Inflammatory macrophage treated with lipopolysaccharide for 1 hour (primary cell): Measurements from ENCODE around the gene TRPV5.

Experiments used
- DNase-seq, 2 donors: peaks; one replicate each; pipeline ENCODE4 v3.0.0-alpha.2; 2020 to 2022

The TRPV5 gene

DNA sequence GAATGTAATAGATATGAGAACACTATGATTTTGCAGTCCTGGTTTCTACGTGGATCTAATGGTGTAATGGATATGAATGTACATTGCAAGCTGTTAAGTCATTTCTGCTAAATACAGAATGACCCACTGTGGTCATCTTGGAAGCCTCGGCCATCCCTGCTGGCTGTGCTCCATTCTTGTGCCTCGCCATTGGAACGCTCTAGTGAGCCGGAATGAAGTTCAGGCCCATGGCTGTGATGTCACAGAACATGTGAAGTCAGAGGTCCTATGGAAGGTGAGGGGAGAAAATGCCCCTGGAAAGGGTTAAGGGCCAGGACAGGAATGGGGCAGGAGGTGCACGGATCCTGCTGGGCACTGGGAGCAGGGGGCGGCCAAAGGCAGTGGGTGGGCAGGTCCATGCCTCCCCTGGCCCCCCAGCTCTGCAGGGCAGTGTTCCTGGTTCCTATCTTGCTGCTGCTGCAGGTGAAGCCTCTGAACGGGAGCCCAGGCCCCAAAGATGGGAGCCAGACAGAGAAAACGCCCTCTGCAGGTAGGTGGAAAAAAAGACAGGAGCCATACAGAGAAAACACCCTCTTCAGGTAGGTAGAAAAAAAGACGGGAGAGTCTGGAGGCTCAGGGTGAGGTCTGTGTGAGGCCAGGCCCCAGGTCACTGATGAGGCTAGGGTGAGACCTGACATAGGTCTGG lies 5.8 kb upstream of the TRPV5 start, which contains the start of gene LLCFC1:
Gene LLCFC1 (plus strand): TSS at position 259 of the 685 bp plus-strand sequence. CDS start 138 bp downstream, at position 397.
- DNase-seq, result no peak

DNA sequence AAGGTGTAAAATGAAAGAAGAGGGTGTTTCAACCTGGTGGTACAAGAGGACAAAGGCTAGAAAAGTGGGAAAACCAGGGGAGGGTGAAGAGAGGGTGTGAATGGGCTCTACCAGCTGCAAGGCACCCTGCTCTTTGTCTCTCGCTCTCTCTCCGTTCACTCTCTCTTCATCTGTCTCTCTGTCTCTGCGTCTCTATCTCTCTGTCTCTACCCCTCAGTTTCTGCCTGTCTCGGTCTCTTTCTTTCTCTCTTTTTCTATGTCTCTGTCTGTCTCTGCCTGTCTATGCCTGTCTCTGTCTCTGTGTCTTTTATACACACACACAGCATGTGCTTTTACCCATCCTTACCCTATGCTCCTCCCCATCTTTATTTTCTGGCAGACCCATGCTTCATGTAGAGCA lies 5.1 kb upstream of the TRPV5 start:
- DNase-seq, result no peak

DNA sequence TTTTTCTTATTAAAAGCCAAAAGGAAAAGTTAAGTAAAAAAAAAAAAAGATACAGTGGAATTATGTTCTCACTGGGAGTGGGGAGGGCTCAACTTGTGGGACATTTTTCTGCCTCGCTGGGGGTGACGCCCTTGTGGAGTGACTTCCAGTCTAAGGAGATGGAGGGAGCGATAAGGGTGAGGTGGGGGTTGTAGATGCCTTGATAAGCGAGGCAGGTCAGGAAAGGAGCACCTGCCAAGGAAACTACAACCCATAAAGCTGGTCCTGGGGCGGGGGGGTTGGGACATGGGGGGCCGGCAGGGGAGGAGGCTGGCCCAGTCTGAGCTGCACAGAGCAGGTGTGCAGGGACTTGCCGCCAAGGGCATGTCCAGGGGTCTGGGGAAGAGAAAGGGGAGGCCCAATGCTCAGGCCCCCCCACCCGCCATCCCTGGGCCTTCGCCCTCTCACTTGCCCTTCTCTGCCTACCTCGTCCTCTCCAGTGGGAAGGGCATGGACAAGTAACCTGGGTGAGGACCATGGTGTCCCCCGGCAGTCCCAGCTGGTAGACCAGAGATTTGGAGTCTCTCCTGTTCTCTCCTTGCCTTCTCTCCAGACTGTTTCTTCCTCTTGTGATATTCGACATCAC lies 2.5 kb upstream of the TRPV5 start:
- no peak for DNase-seq

DNA sequence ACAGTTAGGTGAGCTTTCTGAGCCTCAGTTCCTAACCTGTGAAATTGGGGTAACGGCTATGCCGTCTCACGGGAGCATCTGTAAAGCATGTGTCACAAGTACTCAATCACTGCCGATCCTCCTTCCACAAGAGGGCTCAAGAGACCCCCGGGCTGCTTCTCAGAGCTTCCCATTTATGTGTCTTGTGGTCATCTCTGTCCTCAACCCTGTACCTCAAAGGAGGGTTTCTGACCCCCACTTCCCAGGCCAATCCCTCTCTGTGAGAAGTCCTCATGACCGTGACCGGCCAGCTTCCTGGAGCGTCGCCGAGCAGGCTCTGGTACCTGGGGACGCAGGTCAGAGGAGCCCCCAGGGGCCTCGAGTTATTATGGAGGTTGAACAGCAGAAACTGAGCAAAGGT lies 510 bp upstream of the TRPV5 start:
- DNase-seq, result no peak

DNA sequence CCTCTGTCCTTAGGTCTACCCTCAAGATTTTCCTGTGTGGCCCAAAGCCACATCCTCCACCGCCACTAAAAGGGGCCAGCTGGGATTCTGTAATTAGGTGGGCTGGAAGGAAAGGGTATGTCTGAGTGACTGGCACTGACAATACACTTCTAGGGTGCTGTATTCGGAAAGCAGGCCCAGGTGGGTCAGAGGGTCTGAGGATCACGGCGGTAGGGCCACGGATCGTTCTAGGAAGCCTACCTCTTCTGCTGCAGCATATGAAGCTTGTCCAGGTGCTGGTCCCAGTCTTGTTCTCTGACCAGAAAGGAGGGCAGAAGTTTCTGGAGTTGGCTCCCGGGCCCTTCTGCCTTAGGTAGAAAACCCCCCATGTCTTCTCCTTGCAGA lies 462 bp downstream of the TRPV5 start:
- DNase-seq, result no peak

DNA sequence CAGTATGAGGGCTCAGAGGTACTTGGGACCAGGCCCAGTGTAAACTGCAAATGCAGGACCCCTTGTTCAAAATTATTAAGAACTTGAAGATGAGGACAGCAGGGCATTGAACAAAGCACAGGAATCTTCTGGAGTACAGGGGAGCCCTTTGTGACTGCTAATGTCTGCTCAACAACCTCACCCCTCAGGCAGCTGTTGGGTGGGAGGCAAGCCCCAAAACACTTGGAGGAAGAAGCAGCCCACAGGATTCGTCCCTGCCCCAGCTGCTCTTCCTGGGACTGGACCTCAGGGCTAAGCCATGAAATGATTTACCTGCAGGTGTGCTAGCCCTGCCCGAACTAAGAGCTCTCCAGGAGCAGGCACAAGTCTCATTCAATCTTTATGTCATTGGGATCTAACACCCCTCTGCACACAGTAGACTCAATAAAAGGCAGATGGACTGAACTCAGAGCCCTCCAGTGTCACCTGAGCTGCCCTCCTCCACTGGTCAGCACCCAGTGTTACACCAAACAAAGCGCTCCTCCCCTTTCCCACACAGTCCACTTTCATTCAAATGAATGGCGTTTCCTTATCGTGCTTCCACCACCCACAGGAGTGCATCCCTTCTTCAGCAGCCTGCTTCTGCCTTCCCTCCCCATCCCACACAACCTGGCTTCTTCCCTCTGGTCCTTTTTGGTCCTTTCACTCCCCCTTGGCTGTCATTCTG lies 1.0 kb downstream of the TRPV5 start:
- no peak for DNase-seq

DNA sequence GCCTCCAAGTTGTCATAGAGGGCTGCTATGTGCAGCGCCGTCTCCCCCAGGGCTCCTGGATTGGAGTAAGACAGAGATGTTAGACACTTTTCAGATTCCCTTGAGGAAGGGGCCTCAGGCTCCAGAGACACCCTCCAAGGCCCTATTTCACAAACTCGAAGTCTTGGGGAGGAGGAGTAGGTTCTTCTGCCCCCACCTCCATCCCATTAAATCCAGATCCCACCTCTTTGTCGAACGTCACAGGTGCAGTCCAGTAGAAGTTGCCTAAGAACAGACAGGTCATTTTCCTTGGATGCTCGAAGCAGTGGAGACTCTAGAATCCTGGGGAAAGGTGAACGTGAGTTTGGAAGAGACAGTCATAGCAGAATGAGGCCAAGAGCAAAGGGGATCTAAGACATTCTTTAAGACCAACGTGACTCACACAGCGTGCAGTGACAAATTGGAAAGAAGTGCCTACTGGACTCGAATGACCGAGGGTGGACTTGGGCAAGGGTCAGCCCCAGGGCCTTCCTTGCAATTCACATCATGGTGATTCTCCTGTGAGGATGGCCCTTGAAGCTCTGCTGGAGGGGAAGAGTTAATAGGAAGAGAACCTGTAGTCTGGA lies 3.3 kb downstream of the TRPV5 start:
- DNase-seq, result no peak

DNA sequence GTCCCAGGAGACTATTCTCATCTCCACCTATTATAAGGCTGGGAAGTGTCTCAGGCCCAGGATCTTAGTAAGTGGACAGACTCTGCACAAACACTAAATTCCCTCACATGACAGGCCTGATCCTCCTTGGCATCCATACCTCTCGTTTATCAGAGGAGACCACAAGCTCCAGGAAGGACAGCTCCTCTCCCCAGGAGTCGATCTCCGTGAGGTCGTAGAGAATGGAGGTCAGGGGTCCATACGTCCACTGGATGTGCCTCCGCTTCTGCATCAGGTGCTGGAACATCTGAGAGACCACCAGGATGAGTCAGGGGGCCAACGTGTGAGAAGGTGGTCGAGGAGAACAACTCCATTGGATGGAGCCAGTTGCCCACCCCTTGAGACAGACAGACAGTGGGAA lies 5.6 kb downstream of the TRPV5 start:
- no peak for DNase-seq

DNA sequence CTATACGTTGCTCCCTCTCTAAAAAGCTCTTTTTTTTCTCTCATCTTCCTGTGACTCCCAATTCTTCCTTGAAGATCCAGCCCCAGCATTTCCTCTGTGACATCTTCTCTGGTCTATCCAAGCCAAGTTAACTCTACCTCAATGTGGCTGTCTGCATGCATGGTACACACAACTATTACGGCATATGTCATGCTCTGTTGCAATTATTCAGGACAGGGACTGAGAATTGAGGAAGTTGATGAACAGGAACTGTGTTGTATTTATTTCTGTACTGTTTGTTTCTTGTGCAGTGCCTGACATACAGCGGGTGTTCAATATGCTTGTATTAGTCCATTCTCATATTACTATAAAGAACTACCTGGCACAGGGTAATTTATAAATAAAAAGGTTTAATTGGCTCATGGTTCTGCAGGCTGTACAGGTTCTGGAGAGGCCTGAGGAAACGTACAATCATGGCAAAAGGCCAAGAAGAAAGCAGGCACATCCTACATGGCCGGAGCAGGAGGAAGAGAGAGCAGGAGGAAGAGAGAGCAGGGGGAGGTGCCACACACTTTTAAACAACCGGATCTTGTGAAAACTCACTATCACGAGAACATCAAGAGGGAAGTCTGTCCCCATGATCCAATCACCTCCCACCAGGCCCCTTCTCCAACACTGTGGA lies 6.3 kb downstream of the TRPV5 start:
- peak; percentile 82 to 89 for DNase-seq

DNA sequence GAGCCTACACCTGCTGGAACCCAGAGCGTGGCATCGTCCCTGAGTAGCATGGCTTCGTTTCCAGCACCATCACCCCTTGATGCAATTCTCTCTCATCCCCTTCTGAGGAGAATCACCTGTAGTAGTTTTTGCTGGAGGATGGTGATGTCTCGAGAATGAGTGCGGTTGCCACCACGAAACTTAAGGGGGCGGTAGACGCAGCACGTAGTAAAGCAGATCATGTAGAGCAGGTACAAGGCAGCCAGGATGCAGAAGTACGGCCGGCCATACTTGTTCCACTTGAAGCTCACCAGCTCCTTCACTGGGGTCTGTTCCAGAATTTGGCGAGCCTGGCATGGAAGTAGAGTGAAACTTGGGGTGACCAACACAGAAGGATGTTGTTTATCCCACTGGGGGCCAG lies 8.1 kb downstream of the TRPV5 start:
- DNase-seq, result no peak

DNA sequence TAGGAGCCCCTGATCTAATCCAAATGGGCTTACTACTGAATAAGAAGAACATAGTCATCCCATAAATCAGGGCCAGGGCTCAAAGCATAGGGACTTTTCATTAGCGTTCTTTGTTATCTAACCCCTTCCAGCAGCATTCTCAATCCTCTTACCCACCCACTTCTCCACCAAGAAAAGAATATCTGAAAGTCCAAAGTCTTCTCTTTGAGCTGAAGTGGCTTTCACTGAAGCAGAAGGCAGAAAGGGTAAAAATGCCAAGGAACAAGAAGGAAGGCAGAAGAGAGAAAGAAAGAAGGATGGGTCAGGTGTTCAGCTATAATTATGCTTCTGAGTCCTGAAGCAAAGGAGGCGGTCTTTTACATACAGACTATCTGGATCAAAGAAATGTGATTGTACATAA lies 10.2 kb downstream of the TRPV5 start:
- no peak for DNase-seq

DNA sequence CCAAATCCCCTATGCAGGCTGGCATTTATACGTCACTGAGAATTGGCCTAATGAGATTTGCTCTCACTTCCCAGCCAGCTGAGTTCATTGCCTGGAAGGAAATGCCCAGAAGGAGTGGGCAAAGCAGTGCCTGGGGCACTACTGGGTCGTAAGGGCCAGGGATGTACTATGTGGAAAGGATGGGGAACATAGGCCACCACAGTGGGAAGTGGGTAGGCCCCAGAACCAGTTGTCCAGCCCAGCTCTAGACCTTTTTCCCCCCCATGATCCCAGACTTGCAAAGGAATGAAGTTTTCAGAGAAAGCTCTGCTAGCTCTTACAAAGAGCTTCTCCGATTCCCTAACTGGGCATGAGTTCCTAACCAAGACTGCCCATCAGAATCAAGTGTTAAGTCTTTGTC lies 13.9 kb downstream of the TRPV5 start:
- DNase-seq, result no peak

DNA sequence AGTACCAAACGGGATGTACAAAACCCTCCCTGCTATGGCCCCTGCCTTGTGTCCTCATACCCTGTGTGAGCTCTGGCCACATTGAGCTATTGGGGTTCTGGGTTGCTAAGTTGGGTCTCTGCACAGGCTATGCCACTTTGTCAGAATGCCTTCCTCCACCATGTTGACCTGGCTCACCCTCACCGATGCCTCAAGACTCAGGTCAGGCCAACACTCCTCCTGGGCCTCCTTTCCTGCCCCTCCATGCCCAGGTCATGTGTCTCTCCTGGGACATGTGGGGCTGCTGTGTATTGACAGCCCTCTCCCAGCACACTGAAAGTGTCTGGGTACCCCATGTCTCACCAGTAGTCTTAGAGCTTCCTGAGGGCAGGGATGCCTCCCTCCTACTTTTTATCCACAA lies 14.6 kb downstream of the TRPV5 start:
- DNase-seq, result no peak

DNA sequence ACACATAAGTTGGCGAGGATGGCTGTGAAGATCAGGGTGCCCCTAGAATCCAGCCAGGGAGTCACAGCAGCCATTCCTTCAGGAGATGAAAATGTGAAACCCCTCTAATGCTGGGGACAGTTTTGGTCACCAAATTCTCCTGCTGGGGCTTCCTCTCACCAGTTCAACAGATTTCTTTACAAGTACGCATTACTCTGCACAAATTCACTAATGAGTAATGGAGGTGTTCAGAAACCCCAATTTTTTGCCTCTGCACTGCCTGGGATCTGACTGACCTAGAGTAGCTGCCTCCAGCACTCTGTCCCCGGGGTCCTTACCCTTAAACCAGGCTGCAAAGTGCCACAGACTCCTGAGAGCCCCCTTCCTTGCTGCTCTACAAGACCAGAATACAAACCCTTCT lies 16.1 kb downstream of the TRPV5 start:
- DNase-seq, result no peak

DNA sequence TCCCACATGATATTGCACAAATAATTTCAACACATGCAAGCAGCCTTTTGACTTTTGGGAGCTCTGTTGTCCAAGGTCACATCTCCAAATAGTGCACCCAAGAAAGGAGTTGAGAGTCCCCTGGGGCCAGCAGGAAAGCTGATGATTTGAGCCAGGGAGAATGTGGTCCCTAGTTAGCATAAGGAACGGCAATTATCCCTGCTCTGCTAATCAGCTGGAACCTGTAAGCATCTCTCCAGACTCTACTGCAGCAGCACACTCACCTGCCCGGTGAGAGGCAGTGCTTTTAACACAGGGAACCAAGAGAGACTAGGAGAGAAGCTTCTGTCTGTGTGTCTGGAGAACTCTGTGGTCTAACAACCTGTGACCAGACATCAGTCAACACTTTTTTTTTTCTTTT lies 17.0 kb downstream of the TRPV5 start:
- DNase-seq, result no peak

DNA sequence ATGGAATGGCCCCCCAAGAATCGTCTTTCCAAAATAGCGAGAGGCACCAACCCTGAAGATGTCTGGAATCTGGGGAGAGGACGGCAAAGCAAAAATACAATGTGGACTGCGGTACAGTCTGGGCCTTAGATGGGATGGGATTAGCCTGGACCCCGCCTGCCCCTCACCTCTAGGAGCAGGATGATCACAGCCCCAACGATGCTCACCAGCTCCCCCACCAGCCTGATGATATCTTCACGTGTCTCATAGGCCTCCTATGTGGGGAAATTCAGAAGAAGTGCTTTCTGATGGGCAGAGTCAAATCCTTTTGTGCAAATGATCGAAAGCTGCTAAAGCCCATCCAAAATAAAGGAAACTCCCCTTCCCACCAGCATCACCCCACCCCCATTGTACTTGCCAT lies 18.2 kb downstream of the TRPV5 start:
- DNase-seq, result no peak

DNA sequence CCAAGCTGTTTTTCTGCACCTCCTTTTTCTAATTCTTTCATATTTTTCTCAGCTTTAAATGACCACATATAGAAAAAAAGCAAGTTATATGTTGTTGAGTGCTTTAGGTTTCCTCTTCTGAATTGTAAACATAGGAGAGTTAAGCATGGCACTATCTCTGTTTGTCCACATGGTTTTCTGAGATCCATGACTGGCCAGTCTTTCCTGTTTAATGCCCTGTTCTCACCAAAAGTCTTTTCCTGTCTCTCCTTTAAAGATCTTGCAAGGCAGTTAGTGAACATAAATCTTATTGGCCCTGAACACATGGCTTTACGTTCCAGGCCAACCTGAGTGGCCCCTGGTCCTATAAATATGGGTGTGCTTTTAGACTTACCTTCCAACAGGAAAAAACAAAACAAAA lies 19.4 kb downstream of the TRPV5 start:
- no peak for DNase-seq

DNA sequence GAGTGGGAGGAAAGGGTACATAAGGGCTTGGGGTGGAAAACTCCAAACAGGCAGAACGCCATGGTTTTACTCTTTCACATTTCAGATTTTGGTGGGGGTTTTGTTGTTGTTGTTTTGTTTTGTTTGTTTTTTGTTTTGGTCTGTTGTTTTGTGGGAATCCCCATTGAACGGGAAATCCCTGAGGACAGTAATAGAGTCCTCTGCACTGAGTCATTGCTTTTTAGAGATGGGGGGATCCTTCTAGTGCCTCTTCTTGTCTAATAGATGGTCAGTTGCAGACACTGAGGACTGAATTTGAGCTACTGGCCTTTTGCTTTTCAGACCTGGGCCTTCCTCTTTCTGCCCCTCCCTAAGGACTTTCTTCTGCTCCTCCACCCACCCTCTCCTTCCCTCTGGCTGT lies 20.0 kb downstream of the TRPV5 start:
- peak; percentile 22 to 53 for DNase-seq

DNA sequence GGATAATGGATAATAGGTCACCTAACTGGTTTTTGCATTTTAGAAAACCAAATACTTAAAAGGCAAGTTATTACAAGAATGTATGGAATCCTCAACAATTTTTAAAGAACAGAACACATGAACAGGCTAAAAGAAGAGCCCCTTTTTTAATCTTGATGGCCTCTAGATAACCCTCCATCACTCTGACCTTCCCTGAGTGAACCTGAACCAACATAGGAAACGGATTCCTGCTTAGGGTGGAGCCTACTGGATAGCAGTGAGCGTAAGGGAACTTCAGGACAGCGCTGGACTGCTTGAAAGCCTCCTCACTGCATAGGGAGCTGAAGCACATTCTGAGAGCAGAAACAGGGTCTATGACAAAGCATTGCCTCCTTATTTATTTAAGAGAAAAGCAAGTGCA lies 20.5 kb downstream of the TRPV5 start:
- DNase-seq, result no peak

DNA sequence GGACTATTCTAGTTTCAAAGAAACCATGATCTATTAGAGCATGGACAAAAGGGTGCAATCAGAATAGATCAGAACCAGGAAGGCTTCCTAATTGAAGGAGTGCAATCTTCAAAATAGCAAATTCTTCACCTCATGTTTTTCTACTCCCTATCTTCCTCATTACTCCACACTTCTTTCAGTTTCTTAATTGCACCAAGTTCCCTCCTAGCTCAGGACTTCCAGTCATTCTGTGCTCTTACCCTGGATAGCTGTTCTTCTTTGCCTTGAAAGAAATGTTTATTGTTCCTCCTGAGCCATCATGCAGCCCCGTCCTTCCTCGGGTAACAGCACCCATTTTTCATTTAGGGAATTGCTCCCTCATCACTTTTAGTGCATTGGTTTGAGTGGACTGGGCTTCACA lies 23.1 kb downstream of the TRPV5 start:
- peak; percentile 30 to 38 for DNase-seq

DNA sequence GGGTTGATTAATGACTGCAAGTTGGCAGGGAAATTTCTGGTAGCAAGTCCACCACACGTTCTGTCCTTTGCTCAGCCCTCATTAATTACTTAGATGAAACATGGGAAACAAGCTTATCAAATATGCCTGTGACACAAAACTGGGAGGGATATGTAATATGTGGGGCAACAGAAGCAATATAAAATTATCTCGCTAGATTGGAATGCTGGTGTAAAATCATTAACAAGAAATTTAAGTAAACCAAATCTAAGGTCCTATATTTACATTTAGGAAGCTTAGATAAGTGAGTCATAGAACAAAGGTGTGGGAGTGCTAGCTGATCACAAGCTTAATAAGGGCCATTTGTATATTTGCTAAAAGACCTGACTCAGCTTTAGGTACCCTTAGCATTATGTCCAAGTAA lies 23.5 kb downstream of the TRPV5 start:
- DNase-seq, result peak; percentile 3 to 21

DNA sequence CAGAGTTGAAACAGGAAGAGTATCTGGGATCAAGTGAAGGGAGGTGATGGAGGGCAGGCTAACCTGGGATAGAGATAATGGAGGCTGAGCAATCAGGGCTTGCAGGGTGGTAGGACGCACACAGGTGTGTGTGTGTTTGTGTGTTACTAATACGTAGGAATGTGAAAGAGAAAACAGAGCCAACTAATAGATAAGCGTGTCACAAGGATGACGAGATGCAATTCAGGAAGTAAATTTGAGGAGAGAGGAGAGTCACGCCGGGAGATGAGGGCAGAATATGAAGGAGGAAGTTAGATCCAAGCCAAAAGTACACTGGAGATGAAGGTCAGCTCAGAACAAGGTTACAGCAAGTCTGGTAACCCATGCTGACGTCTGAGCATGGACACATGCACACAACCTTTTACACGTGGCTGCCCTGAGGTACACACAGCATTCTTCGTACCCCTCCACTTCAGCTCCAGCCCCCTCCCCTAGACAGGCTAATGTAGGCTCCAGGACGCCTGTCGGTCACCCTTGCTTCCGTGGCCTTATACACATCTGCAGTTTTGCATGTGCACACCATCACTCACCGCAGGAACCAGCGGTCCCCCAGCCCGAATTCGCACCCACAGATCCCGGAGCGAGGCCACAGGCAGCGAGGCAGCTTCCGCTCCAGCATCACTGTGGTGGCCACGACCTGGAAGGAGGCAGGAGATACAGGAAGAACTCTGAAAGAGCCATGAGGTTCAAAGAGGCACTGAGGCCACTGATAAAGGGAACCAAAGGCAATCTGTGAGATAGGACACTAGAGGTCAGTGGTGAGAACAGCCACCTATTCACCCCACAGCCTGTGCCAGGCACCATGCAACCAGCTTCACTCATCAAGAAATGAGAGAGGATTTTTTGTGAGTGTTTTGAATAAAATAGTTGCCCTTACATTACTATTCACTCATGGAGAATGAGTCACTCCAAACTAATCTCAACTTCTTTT lies 24.3 kb downstream of the TRPV5 start:
- DNase-seq, result peak; percentile 53 to 76
